NCI-H146 treated with DMSO at 0.1 percent for 48 hours (cell line): ENCODE results near the gene ADAD2.

Experiments
- DNase-seq: peaks from one replicate; lab custom pipeline; 2025; ENCODE audit not compliant: unreplicated experiment; lab: John Stamatoyannopoulos, UW

ADAD2 gene

GRCh38 chr16:84176192-84177053, 14.5 kb upstream of the ADAD2 start:
- DNase-seq = no peak

DNA sequence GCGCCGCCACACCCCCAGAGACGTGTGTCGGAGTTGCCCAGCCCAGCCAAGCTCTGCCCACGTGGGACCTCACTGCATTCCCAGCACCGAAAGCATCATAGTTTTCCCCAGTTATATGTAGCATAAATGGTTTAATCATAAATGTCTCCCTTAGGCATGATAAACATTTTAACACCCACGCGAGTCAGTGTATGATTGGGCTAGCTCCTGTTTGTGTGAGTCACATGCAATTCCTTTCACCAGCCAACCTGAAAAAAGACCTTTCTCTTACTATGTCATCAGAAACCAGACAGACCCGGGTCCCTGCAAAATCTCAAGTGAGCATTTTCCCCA, 13.2 kb upstream of the ADAD2 start:
- no peak for DNase-seq

- DNase-seq = no peak
These were observed 12.7 kb upstream of the ADAD2 start for GRCh38 chr16:84178146-84178765.

GRCh38 chr16:84178892-84179611, 11.9 kb upstream of the ADAD2 start:
- DNase-seq = no peak

DNA sequence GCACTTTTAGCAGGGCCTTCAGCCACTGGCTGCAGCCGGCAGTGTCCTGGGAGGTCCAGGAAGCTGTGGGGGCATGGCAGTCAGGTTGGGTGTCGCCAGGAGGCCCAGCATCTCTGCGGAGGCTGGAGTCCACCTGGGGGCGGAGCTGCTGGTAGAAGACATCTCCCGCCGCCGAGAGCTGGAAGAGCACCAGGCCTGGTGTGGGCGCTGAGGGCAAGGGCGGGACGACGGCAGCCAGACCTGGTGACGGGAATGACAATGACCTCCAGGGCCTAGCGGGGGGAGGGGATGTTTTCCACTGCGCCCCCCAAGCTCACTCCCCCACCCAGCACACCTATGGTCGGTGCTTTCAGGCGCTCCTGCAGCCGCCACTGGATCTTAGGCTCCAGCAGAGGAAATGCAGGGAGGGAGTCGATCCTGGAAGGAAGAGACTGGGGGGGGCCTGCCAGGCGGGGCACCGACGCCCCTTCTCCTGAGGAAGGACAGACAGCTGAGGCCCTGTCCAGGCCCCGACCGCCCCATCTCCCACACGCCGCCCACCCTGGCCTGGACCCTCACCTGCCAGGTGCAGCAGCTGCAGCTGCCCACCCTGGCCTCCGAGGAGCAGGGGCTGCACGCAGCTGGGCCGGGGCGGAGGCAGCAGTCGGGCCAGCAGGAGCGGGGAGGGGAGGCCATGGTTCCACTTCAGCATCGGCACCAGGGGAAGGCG, 11.2 kb upstream of the ADAD2 start:
- no peak for DNase-seq

DNA sequence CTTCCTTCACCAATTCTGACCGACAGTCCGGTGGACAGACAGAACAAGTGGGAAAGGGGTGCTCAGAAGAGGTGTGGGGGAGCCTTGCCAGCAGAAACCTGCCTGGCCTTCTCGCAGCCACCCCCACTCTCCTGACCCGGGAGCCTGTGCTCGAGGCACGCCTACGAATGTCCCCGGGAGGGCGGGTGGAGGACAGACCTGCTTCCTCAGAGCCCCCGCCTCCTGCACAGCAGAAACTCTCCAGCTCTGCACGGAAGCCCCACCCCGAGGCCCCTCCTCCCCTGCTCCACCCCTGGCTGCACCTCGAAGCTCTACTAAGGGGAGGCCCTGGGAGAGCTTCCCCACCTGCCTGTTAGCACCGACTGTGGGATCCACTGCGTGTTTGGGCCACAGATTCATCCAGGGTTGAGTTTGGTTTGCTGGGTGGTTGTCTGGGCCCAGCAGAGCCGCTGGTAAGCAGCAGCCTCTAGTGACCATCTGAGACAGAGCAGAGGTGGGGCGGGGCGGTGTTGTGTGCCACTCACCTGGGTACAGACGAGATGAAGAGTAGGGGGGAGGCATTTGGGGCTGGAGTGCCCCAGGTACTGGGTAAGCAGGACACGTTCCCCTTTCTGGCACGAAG, 10.3 kb upstream of the ADAD2 start:
- DNase-seq = no peak

- no peak for DNase-seq
These were observed 9.6 kb upstream of the ADAD2 start for GRCh38 chr16:84181144-84181915.

- DNase-seq = no peak
These were observed 8.9 kb upstream of the ADAD2 start for GRCh38 chr16:84182104-84182503.

GRCh38 chr16:84182680-84183571, 8.0 kb upstream of the ADAD2 start:
- DNase-seq = no peak

DNA sequence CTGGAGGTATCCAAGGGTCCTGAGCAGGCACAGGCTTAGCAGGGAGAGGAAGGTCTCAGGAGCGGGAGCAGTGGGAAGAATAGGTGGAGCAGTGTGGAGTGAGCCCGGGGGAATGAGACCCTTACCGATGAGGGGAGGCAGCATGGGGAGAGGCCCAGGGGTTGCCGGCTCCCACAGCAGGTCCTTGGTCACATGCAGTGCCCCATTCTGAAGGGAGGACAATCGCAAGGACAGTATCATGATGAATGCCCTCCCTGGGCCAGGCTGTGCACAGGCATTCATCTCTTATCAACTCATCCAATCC, 7.4 kb upstream of the ADAD2 start:
- DNase-seq = no peak

GRCh38 chr16:84183911-84184591, 6.9 kb upstream of the ADAD2 start:
- DNase-seq = no peak

DNA sequence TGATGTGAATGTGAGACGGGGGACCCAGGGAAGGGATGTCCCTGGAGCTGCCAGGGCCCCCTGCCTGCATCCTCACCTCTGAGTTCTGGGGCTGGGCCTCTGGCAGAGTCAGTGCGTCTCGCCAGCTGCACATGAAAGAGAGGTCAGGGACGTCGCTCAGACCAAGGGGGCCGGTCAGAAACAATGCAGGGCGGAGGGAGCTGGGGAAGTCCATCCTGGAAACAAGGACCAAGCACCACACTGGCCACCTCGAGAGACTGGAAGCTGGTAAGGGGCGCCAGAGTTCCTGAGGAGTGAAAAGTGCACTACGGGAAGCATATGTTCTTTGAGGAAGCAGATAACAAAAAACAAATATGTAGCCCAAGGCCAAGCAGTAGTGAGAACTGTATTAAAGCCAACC, 6.2 kb upstream of the ADAD2 start:
- no peak for DNase-seq

GRCh38 chr16:84186685-84187437, 4.1 kb upstream of the ADAD2 start, which contains the start of gene TAF1C:
Gene TAF1C (minus strand): TSS chr16:84187057. CDS start chr16:84184988, 2,069 bp downstream.
- peak; percentile 77 for DNase-seq

DNA sequence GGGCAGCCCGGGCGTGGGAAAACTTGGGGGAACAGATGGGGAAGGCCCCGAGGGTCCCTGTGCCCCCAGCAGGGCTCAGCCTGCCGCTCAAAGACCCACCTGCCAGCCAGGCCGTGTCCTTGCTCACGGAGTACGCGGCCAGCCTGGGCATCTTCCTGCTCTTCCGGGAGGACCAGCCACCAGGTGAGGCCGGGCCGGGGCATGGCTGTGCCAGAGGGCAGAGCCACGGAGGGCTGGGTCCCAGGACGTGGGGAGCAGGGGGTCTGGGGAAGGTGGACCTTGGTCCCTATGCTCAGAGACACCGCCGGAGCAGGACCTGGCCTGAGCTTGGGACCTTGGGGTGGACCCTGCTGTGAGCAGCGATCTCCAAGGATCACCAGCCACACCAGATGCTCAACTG, 509 bp downstream of the ADAD2 start:
- DNase-seq = no peak

DNA sequence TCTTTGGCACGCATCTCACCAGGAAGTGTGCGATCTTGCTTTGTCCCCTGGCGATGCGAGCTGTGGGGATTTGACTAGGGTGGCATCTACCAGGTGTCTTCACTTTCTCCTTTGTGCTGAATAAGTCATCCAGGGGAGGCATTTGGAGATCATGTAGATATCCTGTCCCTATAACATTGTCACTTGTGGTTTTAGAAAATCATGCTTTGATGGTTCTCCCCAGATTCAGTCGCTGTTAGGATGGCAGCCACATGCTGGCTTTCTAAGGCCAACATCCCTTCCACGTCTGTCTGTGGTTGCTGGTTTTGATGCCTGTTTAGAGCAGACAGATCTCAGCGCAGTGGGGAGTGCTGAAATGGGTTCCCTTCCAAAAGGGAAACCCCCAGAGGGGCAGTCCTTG, 2.5 kb downstream of the ADAD2 start:
- no peak for DNase-seq

DNA sequence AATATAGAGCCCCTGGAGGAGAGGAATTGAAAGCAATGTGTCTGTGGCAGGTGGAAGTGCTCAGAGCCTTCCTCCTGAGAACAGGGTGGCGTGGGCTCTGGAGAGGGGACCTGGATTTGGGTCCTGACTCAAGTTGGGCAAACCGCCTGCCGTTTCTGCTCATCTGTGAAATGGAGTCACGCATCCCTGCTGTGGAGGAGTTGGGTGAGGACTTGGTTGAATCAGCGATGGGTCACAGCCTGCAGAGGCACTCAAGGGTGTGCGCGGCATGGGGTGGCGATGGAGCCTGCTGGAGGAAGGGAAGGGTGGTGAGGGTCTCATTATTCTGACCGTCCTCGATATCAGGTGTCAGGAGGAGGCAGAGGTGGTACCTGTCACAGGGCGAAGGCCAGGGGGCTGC, 3.1 kb downstream of the ADAD2 start:
- no peak for DNase-seq

DNA sequence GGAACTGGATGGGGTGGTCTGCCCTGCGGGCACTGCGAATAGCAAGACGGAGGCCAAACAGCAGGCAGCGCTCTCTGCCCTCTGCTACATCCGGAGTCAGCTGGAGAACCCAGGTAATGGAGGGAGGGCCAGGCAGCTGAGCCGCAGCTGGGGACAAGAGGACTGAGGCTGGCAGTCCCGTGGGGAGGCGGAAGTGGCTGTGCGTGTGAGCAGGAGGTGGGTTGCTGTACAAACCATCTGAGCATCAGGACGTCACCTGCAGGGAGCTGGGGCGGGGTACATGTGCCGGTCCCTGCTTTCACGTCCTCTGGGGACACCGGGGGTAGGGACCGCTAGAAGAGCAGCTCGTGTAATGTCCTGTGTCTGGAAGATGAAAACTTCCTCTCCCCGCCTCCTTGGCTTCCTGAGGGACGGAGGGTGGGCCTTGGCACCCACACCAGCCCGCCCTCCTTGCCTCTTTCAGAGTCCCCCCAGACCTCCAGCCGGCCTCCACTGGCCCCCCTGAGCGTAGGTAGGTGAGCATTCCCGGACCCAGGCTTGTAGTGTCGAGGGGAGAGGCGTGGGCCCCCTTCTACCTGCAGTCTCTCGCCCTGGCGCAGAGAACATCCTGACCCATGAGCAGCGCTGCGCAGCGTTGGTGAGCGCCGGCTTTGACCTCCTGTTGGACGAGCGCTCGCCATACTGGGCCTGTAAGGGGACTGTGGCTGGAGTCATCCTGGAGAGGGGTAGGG, 3.7 kb downstream of the ADAD2 start:
- peak; percentile 80 for DNase-seq
